B cell (primary cell): ENCODE results near the gene FEM1B. TPM values are rescaled to one million over a fixed set of nuclear protein-coding genes. Genes with fewer than 3 reads are reported as not detected.

Experiments used
- ATAC-seq: fragments of 200-7000 bp; cut with Tn5 transposase; one replicate; pipeline ENCODE4 v1.10.0; 2021; ENCODE audit warnings: low read depth, mild to moderate bottlenecking, moderate number of reproducible peaks, moderate library complexity
- CTCF ChIA-PET: fragments of 350-600 bp; sonication (Branson Sonifier 250); formaldehyde crosslinking; loops from one replicate; lab custom pipeline; 2021; ENCODE audit warnings: antibody characterized with exemption, inconsistent platforms; lab: Charles Lee
- POLR2A ChIA-PET: fragments of 350-600 bp; sonication (Branson Sonifier 250); formaldehyde crosslinking; loops from one replicate; lab custom pipeline; 2021; ENCODE audit warnings: antibody characterized with exemption; lab: Charles Lee
- DNase-seq: peaks from one replicate; pipeline ENCODE4 v3.0.0; 2013
- H2AFZ ChIP-seq: 2 replicates; pipeline ENCODE4 v1.6.1; 2012; ENCODE audit warnings: mild to moderate bottlenecking, low read depth, low read length; ENCODE audit not compliant: insufficient read depth, poor library complexity, severe bottlenecking
- H3K27ac ChIP-seq, 2 donors: 1 replicate in 1 of 2; 2 replicates in 1 of 2; pipeline ENCODE4 v1.5.1; 2012 to 2013; ENCODE audit warnings: low read length in 2 of 2, mild to moderate bottlenecking in 2 of 2, moderate library complexity in 1 of 2
- H3K27me3 ChIP-seq, 4 experiments: fragments of 200-600 bp in 1 of 4; sonication (generic) in 1 of 4; replicated peaks in 1 of 4; 1 replicate in 2 of 4; 2 replicates in 2 of 4; pipeline versions ENCODE4 v1.6.1 to v1.7.0; 2013 to 2016; ENCODE audit warnings: low read length in 3 of 4, mild to moderate bottlenecking in 2 of 4, mixed read lengths in 1 of 4, moderate library complexity in 1 of 4; ENCODE audit not compliant: insufficient read depth in 4 of 4, control insufficient read depth in 3 of 4; ENCODE audit errors: control extremely low read depth in 1 of 4
- H3K36me3 ChIP-seq, 2 experiments: replicated peaks in 1 of 2; 1 replicate in 1 of 2; 2 replicates in 1 of 2; pipeline versions ENCODE4 v1.6.1 to v1.7.1; 2013; ENCODE audit warnings: low read length in 1 of 2; ENCODE audit not compliant: insufficient read depth in 2 of 2, control insufficient read depth in 1 of 2; ENCODE audit errors: control extremely low read depth in 1 of 2, extremely low read depth in 1 of 2
- H3K4me1 ChIP-seq, 2 donors: fragments of 200-600 bp in 1 of 2; sonication (generic) in 1 of 2; 1 replicate in 1 of 2; 2 replicates in 1 of 2; pipeline versions ENCODE4 v1.5.1 to v1.6.1; 2013 to 2017; ENCODE audit warnings: low read length in 2 of 2; ENCODE audit not compliant: control insufficient read depth in 2 of 2, insufficient read depth in 2 of 2
- H3K4me2 ChIP-seq: replicated peaks from 2 replicates; pipeline ENCODE3; 2012; ENCODE audit warnings: mild to moderate bottlenecking, low read depth, low read length; ENCODE audit not compliant: poor library complexity, severe bottlenecking
- H3K4me3 ChIP-seq, 5 experiments: fragments of 200-600 bp in 1 of 5; sonication (generic) in 1 of 5; 1 replicate in 3 of 5; 2 replicates in 2 of 5; pipeline versions ENCODE4 v1.5.1 to v1.7.0; 2011 to 2016; ENCODE audit warnings: low read length in 4 of 5, mild to moderate bottlenecking in 4 of 5, low read depth in 2 of 5, control low read depth in 1 of 5, moderate library complexity in 1 of 5; ENCODE audit not compliant: insufficient read depth in 1 of 5; ENCODE audit errors: control extremely low read depth in 1 of 5, extremely low read depth in 1 of 5
- H3K79me2 ChIP-seq: fragments of 200-600 bp; sonication (generic); one replicate; pipeline ENCODE4 v1.6.0; 2016; ENCODE audit warnings: low read length; ENCODE audit not compliant: control insufficient read depth, insufficient read depth
- H3K9ac ChIP-seq: fragments of 200-600 bp; sonication (generic); 2 replicates; pipeline ENCODE4 v1.6.1; 2017; ENCODE audit warnings: mild to moderate bottlenecking, low read length, moderate library complexity
- H3K9me3 ChIP-seq, 3 donors: one replicate each; pipeline versions ENCODE4 v1.6.1 to v1.7.1; 2013; ENCODE audit warnings: low read length in 2 of 3; ENCODE audit not compliant: control insufficient read depth in 2 of 3, insufficient read depth in 1 of 3; ENCODE audit errors: control extremely low read depth in 1 of 3
- H4K20me1 ChIP-seq: 2 replicates; pipeline ENCODE4 v1.6.0; 2012; ENCODE audit warnings: mild to moderate bottlenecking, low read length; ENCODE audit not compliant: insufficient read depth, control insufficient read depth, poor library complexity, severe bottlenecking
- H3K27ac Mint-ChIP-seq: one replicate; pipeline ENCODE4 v1.8.0; 2021; ENCODE audit warnings: mixed read lengths
- H3K27me3 Mint-ChIP-seq: one replicate; pipeline ENCODE4 v1.8.0; 2021; ENCODE audit warnings: mixed read lengths
- H3K4me1 Mint-ChIP-seq: one replicate; pipeline ENCODE4 v1.8.0; 2021; ENCODE audit warnings: mixed read lengths
- H3K4me3 Mint-ChIP-seq: one replicate; pipeline ENCODE4 v1.8.0; 2021; ENCODE audit warnings: mixed read lengths
- H3K9me3 Mint-ChIP-seq: one replicate; pipeline ENCODE4 v1.8.0; 2022; ENCODE audit warnings: mixed read lengths; ENCODE audit not compliant: insufficient read depth
- CTCF ChIP-seq: fragments of 200-600 bp; IDR thresholded peaks from one replicate; pipeline ENCODE4 v1.8.0; 2022; ENCODE audit warnings: antibody characterized with exemption, mild to moderate bottlenecking
- EZH2 ChIP-seq: IDR thresholded peaks from 2 replicates; pipeline ENCODE4 v1.6.1; 2012; ENCODE audit warnings: borderline replicate concordance, low read depth, mild to moderate bottlenecking, moderate library complexity, low read length; ENCODE audit not compliant: insufficient read depth, poor library complexity, severe bottlenecking
- WGBS: methylation state at CpG from one replicate; pipeline ENCODE4 v1.1.5; 2013; ENCODE audit warnings: missing lambda C conversion rate; ENCODE audit not compliant: insufficient coverage; 5-methylcytosine and 5-hydroxymethylcytosine counted together
- intact Hi-C: fragments of 100-400 bp; cut with micrococcal nuclease; formaldehyde crosslinking; loops from one replicate; pipeline ENCODE4 v1.10.0; 2022
- polyA plus RNA-seq: library from polyadenylated mRNA; depleted of rRNA; stranded (reverse); fragments of >200 nt; gene quantifications from 2 replicates; pipeline ENCODE4 v1.2.3, GENCODE V29; 2012
- total RNA-seq, 2 donors: library from RNA; stranded (reverse); fragments of 120-200 nt in 1 of 2; gene quantifications; 1 replicate in 1 of 2; 2 replicates in 1 of 2; pipeline versions ENCODE4 v1.2.3 to v1.2.4, GENCODE V29; 2013 to 2022

The FEM1B gene
- total and polyA plus RNA-seq, 2 donors (not counting 1 experiment from before 2014, with no cell fraction given) = 13.8 to 52.4 TPM

GRCh38 chr15:68286256-68286655, 8.7 kb downstream of the FEM1B start:
- Histone ChIP-seq H4K20me1 (peaks cover 79% of the 10 kb centered on the region), H3K9me3 (no peaks in the 10 kb centered on the region), H2AFZ (no peak overlapping the region), H3K4me1 (peaks cover 5 to 9% of the 10 kb centered on the region in 2 donors), H3K9ac (no peak overlapping the region), H3K27me3 (no peaks in the 10 kb centered on the region), H3K4me2 (no peak overlapping the region), H3K4me3 (no peak overlapping the region), H3K79me2 (peaks cover 100% of the 10 kb centered on the region), H3K36me3 (peaks cover 11 to 40% of the 10 kb centered on the region in 2 experiments), H3K27ac (no peak overlapping the region)
- H3K4me3 Mint-ChIP-seq = no peak overlapping the region
- no peaks in the 10 kb centered on the region for H3K9me3 Mint-ChIP-seq
- no peak for TF ChIP-seq CTCF
- no peak for TF ChIP-seq EZH2
- DNase-seq = no peak
- peaks cover 51% of the 10 kb centered on the region for H3K4me1 Mint-ChIP-seq
- H3K27me3 Mint-ChIP-seq = no peaks in the 10 kb centered on the region
- no peak for ATAC-seq
- no CpG with 5 or more reads among the region's 5 CpGs for WGBS
- ChIA-PET CTCF (no interaction called here), POLR2A (no interaction called here)
- no peak overlapping the region for H3K27ac Mint-ChIP-seq
- intact Hi-C loops = no loop called here

- Mint-ChIP-seq H3K27ac (no peak overlapping the region), H3K27me3 (no peaks in the 10 kb centered on the region), H3K4me1 (peaks cover 37% of the 10 kb centered on the region), H3K9me3 (no peaks in the 10 kb centered on the region), H3K4me3 (no peak overlapping the region)
- intact Hi-C loops = no loop called here
- TF ChIP-seq CTCF = no peak
- Histone ChIP-seq H2AFZ (no peak overlapping the region), H3K36me3 (peaks cover 11 to 44% of the 10 kb centered on the region in 2 experiments), H3K27ac (no peak overlapping the region), H3K9ac (no peak overlapping the region), H4K20me1 (peaks cover 74% of the 10 kb centered on the region), H3K4me1 (no peaks in the 10 kb centered on the region), H3K9me3 (no peaks in the 10 kb centered on the region), H3K79me2 (peaks cover 90% of the 10 kb centered on the region), H3K4me3 (no peak overlapping the region), H3K4me2 (no peak overlapping the region), H3K27me3 (no peaks in the 10 kb centered on the region)
- 100% methylated on average over 1 of the region's 2 CpGs for WGBS
- DNase-seq (no peak), ATAC-seq (no peak)
- CTCF ChIA-PET = interaction anchor here (0.6 kb wide), 1 partner anchor 40 kb away, joined by 6 read pairs; no protein-coding TSS in a partner anchor
- POLR2A ChIA-PET = no interaction called here
These were observed 11.5 kb downstream of the FEM1B start for GRCh38 chr15:68289057-68289456.
